ENCODE results near the gene KSR1.

DNA sequence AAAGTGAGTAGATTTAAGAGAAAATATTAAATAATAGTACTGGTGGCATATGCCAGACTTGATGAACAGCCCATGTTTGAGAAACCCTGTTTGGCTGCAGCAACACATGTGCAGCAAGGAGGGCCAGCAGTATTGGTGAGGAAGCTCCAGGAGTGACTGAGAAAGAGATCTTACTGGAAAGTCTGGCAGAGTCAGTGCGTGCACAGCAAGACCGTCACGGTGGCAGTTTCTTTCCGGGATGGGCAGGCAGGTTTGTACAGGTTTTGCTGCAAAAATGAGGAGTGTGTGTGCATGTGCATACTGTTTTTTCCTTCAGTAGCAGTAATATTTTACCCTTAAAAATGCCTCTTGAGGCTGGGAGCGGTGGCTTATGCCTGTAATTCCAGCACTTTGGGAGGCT is 41.4 kb downstream of the KSR1 start:
- TF ChIP-seq POLR2A (IDR thresholded peaks at IDR 0.05): no peak
- TF ChIP-seq, protein P1, sequence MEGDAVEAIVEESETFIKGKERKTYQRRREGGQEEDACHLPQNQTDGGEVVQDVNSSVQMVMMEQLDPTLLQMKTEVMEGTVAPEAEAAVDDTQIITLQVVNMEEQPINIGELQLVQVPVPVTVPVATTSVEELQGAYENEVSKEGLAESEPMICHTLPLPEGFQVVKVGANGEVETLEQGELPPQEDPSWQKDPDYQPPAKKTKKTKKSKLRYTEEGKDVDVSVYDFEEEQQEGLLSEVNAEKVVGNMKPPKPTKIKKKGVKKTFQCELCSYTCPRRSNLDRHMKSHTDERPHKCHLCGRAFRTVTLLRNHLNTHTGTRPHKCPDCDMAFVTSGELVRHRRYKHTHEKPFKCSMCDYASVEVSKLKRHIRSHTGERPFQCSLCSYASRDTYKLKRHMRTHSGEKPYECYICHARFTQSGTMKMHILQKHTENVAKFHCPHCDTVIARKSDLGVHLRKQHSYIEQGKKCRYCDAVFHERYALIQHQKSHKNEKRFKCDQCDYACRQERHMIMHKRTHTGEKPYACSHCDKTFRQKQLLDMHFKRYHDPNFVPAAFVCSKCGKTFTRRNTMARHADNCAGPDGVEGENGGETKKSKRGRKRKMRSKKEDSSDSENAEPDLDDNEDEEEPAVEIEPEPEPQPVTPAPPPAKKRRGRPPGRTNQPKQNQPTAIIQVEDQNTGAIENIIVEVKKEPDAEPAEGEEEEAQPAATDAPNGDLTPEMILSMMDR (IDR thresholded peaks at IDR 0.05): no peak
